GM23338 (cell line): ENCODE measurements around the gene ALDH1A1. TPM values are rescaled to one million over a fixed set of nuclear protein-coding genes. Genes with fewer than 3 reads are reported as not detected.

Source experiments
- CTCF ChIP-seq, 2 experiments: fragments of 200-600 bp in 1 of 2; sonication (generic) in 1 of 2; conservative IDR thresholded peaks; 2 replicates each; pipeline versions ENCODE4 v1.5.1 to v1.6.1; 2016 to 2017; ENCODE audit warnings: antibody characterized with exemption in 2 of 2, low read depth in 2 of 2, mild to moderate bottlenecking in 2 of 2, moderate library complexity in 1 of 2
- EZH2 ChIP-seq: fragments of 200-600 bp; sonication (generic); IDR thresholded peaks from one replicate; pipeline ENCODE4 v1.8.0; 2017; ENCODE audit warnings: antibody characterized with exemption, mild to moderate bottlenecking, low read depth; ENCODE audit not compliant: unreplicated experiment
- EZH2phosphoT487 ChIP-seq: fragments of 200-600 bp; sonication (generic); IDR thresholded peaks from one replicate; pipeline ENCODE4 v1.8.1; 2018; ENCODE audit warnings: antibody characterized with exemption; ENCODE audit not compliant: unreplicated experiment
- JUNB ChIP-seq: IDR thresholded peaks from one replicate; pipeline ENCODE4 v1.6.1; 2016; ENCODE audit warnings: antibody characterized with exemption; ENCODE audit not compliant: unreplicated experiment
- NANOG ChIP-seq: IDR thresholded peaks from 2 replicates; pipeline ENCODE4 v1.6.1; 2016; ENCODE audit warnings: antibody characterized with exemption, borderline replicate concordance
- POLR2AphosphoS5 ChIP-seq: IDR thresholded peaks from 2 replicates; pipeline ENCODE4 v1.6.1; 2016; ENCODE audit warnings: antibody characterized with exemption, low read depth
- REST ChIP-seq: IDR thresholded peaks from one replicate; pipeline ENCODE4 v1.6.1; 2018; ENCODE audit warnings: antibody characterized with exemption; ENCODE audit not compliant: unreplicated experiment
- STAT1 ChIP-seq: IDR thresholded peaks from one replicate; pipeline ENCODE4 v1.6.1; 2016; ENCODE audit warnings: antibody characterized with exemption; ENCODE audit not compliant: unreplicated experiment
- ZNF462 ChIP-seq: fragments of 250-450 bp; sonication (Bioruptor Pico); IDR thresholded peaks from 2 replicates; pipeline ENCODE4 v1.5.0; 2020; ENCODE audit warnings: mild to moderate bottlenecking, moderate library complexity
- polyA plus RNA-seq: library from polyadenylated mRNA; unstranded; fragments of >200 nt; fragmentation: Nextera tagmentation; extraction: Ambion mirVana; gene quantifications from 2 replicates; pipeline ENCODE4 v1.2.1, GENCODE V29; 2016
- total RNA-seq: library from RNA; depleted of rRNA; stranded (reverse); fragments of >200 nt; shearing (Covaris generic); gene quantifications from 2 replicates; pipeline ENCODE4 v1.2.3, GENCODE V29; 2014
- TF ChIP-seq, protein P1 (sequence below): IDR thresholded peaks from 2 replicates; pipeline ENCODE4 v1.6.1; 2016; ENCODE audit warnings: antibody characterized with exemption

Gene ALDH1A1
- total and polyA plus RNA-seq, 2 experiments from 2014 or later = 2.1 to 3.4 TPM

DNA sequence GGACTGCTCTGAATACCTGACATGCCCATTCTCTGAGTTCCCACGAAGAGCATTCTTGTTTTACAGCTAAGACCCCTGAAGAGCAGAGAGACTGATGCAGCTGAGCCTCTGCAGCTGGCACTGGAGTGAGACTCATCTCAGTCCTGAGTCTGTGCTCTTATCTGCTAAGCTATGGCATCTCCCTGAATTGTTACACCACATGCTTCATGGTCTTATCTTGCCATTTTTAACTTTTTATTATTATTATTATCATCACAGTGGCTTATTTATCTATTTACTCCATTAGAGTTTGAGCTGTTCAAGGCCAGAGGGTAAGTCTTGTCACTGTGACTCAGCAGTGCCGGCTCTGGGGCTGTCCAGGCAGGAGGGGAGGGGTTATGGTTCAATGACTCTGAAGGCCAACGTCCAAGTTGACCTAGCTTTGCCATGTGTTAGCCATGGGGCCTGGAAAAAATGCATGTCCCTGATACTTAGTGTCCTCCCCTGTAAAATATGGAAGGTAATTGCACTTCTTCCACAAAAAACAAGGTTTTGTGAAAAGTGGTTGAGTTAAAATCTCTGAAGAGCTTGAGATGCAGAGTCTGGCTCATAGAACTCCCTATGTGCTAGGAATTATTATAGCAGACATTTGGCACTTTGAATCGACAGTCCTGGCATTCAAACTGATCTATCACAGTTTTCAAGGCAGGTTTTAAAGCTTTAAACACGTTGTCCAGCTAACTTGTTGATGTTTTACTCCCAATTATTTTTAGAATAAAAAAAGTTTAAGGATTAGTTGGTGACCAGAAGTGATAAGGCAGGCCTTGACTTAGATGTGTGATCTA is 94.6 kb downstream of the ALDH1A1 start (continued):
- TF ChIP-seq ZNF462 (CRISPR knock-in tag) (no peak), EZH2 (no peak), CTCF (conservative IDR thresholded peaks at IDR 0.05; ENCODE audit: low read depth in 2 of 2) (no peak), JUNB (no peak), STAT1 (no peak), REST (no peak), POLR2AphosphoS5 (no peak), EZH2phosphoT487 (no peak), NANOG (no peak)
- TF ChIP-seq, protein P1, sequence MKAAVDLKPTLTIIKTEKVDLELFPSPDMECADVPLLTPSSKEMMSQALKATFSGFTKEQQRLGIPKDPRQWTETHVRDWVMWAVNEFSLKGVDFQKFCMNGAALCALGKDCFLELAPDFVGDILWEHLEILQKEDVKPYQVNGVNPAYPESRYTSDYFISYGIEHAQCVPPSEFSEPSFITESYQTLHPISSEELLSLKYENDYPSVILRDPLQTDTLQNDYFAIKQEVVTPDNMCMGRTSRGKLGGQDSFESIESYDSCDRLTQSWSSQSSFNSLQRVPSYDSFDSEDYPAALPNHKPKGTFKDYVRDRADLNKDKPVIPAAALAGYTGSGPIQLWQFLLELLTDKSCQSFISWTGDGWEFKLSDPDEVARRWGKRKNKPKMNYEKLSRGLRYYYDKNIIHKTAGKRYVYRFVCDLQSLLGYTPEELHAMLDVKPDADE = no peak
